GM10248 (cell line): Measurements from ENCODE around the gene CHRNA7.
"Not testable (repeated sequence)": the region's sequence is repeated elsewhere in the genome, so short reads cannot be mapped to it uniquely, and the experiment has no call there.

Experiments
- CTCF ChIA-PET: fragments of 300-600 bp; sonication (Branson Sonifier 250); formaldehyde crosslinking; extraction: SDS; loops from one replicate; lab custom pipeline; 2021; ENCODE audit warnings: antibody characterized with exemption; lab: Yijun Ruan, JAX
- POLR2A ChIA-PET: fragments of 350-650 bp; sonication (Branson Sonifier 250); formaldehyde crosslinking; extraction: SDS; loops from one replicate; lab custom pipeline; 2020; ENCODE audit warnings: antibody characterized with exemption; lab: Yijun Ruan, JAX
- DNase-seq: peaks from one replicate; pipeline ENCODE4 v3.0.0; 2012; ENCODE audit errors: extremely low spot score
- CTCF ChIP-seq: IDR thresholded peaks from 2 replicates; pipeline ENCODE4 v1.5.1; 2012; ENCODE audit warnings: mild to moderate bottlenecking, low read depth; ENCODE audit errors: extremely low read depth, missing control alignments, control extremely low read depth

Gene CHRNA7

GRCh38 chr15:32164747-32165146 lies 134.4 kb downstream of the CHRNA7 start:
- POLR2A ChIA-PET = not testable (repeated sequence)

GRCh38 chr15:32165775-32166174 lies 135.5 kb downstream of the CHRNA7 start:
- DNase-seq, POLR2A ChIA-PET, CTCF ChIA-PET: not testable (repeated sequence)

More at GRCh38 chr15:32164747-32165146, 134.4 kb downstream of the CHRNA7 start:
- CTCF ChIA-PET, DNase-seq: not testable (repeated sequence)

GRCh38 chr15:32166270-32166669 lies 136.0 kb downstream of the CHRNA7 start:
- DNase-seq, CTCF ChIA-PET, POLR2A ChIA-PET: not testable (repeated sequence)

GRCh38 chr15:32167913-32168312 lies 137.6 kb downstream of the CHRNA7 start:
- POLR2A ChIA-PET, CTCF ChIA-PET, DNase-seq: not testable (repeated sequence)

GRCh38 chr15:32180579-32180978 lies 150.3 kb downstream of the CHRNA7 start:
- CTCF ChIA-PET, DNase-seq, POLR2A ChIA-PET: not testable (repeated sequence)

- POLR2A ChIA-PET, DNase-seq, CTCF ChIA-PET: not testable (repeated sequence)
These were observed 163.5 kb downstream of the CHRNA7 start for GRCh38 chr15:32193780-32194179.

GRCh38 chr15:32196206-32196605 lies 165.9 kb downstream of the CHRNA7 start:
- CTCF ChIA-PET, DNase-seq, POLR2A ChIA-PET: not testable (repeated sequence)

GRCh38 chr15:32198938-32199337 lies 168.6 kb downstream of the CHRNA7 start:
- POLR2A ChIA-PET, DNase-seq: not testable (repeated sequence)

GRCh38 chr15:32209081-32209480 lies 178.8 kb downstream of the CHRNA7 start:
- CTCF ChIA-PET, DNase-seq, POLR2A ChIA-PET: not testable (repeated sequence)

More at GRCh38 chr15:32198938-32199337, 168.6 kb downstream of the CHRNA7 start:
- CTCF ChIA-PET = not testable (repeated sequence)

GRCh38 chr15:32218666-32219065 lies 188.4 kb downstream of the CHRNA7 start:
- CTCF ChIA-PET = no interaction called here
- no peak for DNase-seq
- POLR2A ChIA-PET = no interaction called here
- TF ChIP-seq CTCF = no peak
